Uterus (tissue), 2 donors: ENCODE results near the gene TMEM273.

Source experiments
- CTCF ChIP-seq, 4 experiments: fragments of 200-600 bp in 2 of 4; fragments of 450-650 bp in 2 of 4; sonication (generic) in 2 of 4; IDR thresholded peaks; one replicate each; pipeline ENCODE4 v1.5.1; 2016 to 2019; ENCODE audit warnings: antibody characterized with exemption in 4 of 4, mild to moderate bottlenecking in 2 of 4, moderate library complexity in 1 of 4
- POLR2A ChIP-seq, 2 donors: fragments of 450-650 bp; IDR thresholded peaks; one replicate each; pipeline ENCODE4 v1.6.1; 2016; ENCODE audit warnings: antibody characterized with exemption in 2 of 2, mild to moderate bottlenecking in 1 of 2, moderate library complexity in 1 of 2

DNA sequence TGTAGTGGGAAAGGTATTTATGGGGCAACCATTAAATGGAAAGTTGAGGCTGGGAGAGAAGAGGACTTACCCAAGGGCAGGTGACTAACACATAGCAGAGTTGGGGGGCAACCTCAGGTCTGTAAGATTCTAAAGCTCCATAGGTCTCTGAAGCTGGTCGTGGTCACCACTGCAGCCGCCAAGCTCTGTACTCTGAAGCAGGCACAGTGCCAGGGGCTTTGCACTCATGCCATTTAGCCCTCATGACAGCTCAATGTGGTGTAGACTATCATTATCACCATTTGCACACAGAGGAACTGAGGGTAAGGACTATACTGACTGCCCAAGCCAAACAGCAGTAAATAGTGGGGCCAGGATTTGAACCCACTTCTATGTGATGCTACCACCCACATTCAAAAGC, 32.5 kb upstream of the TMEM273 start:
- no peak for TF ChIP-seq CTCF (IDR thresholded peaks at IDR 0.05)
- TF ChIP-seq POLR2A (IDR thresholded peaks at IDR 0.05), result no peak
